ENCODE results near the gene MGAT4B. TPM values are rescaled to one million over a fixed set of nuclear protein-coding genes. Genes with fewer than 3 reads are reported as not detected.
A peak's percentile ranks its signal among the peaks of the same experiment; 100 is the strongest.

Gene MGAT4B
- total RNA-seq, 2 experiments from 2014 or later: 85.9 to 103 TPM

DNA sequence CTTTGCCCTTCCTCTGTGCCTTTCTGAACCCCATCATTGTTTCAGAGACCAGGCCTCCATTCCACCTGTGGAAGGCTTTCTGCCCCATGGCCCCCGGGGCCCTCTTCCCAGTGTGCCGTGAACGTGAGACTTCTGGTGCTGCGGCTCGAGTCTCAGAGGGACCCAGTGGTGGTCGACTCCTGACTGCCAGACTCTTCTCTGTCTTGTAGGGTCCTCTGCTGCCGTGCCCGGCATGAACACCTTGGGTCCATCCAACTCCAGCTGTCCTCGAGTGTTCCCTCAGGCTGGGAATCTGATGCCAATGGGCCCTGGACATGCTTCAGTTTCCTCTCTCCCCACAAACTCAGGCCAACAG is 33.0 kb downstream of the MGAT4B start:
- DNase-seq: no peak
- H3K36me3 Mint-ChIP-seq (ENCODE audit: low read depth): peaks cover 51% of the 10 kb centered on the region
- H3K9me3 Mint-ChIP-seq (ENCODE audit: insufficient read depth): no peaks in the 10 kb centered on the region

DNA sequence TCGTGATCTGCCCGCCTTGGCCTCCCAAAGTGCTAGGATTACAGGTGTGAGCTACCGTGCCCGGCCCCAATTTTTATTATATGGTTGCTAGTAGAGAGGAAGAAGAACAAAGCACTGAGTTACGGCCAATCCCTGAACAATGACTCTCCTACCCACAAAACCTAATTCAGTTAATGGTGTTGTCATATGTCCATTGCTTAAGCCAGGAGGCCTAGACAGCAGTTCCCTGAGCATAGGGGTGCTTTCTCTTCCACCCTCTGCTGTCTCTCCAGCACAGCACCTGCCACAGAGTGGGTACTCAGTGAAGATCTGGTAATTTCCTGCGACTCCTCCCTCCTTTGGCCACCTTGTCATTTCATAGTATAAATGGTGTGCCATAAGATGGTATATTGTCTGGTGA is 34.3 kb downstream of the MGAT4B start:
- H3K36me3 Mint-ChIP-seq (ENCODE audit: low read depth): peaks cover 46% of the 10 kb centered on the region
- no peaks in the 10 kb centered on the region for H3K27me3 Mint-ChIP-seq (ENCODE audit: low read depth)
- no peak overlapping the region for H3K4me3 Mint-ChIP-seq
- H3K9me3 Mint-ChIP-seq (ENCODE audit: insufficient read depth): no peaks in the 10 kb centered on the region
- peaks cover 3% of the 10 kb centered on the region for H3K4me1 Mint-ChIP-seq (ENCODE audit: low read depth)
- POLR2A ChIA-PET: no interaction called here
- CTCF ChIA-PET: interaction anchor here (1.9 kb wide), 1 partner anchor 10 kb away, joined by 12 read pairs; no protein-coding TSS in a partner anchor
- no peak overlapping the region for H3K27ac Mint-ChIP-seq
- DNase-seq (no peak), ATAC-seq (no peak)

More for the DNA sequence above, 33.0 kb downstream of the MGAT4B start:
- ATAC-seq: no peak
- Mint-ChIP-seq H3K27me3 (ENCODE audit: low read depth) (no peaks in the 10 kb centered on the region), H3K4me3 (no peak overlapping the region), H3K4me1 (ENCODE audit: low read depth) (no peaks in the 10 kb centered on the region), H3K27ac (no peak overlapping the region)
- ChIA-PET POLR2A (no interaction called here), CTCF (interaction anchor here (1.2 kb wide), 1 partner anchor 28 kb away, joined by 3 read pairs; no protein-coding TSS in a partner anchor)

DNA sequence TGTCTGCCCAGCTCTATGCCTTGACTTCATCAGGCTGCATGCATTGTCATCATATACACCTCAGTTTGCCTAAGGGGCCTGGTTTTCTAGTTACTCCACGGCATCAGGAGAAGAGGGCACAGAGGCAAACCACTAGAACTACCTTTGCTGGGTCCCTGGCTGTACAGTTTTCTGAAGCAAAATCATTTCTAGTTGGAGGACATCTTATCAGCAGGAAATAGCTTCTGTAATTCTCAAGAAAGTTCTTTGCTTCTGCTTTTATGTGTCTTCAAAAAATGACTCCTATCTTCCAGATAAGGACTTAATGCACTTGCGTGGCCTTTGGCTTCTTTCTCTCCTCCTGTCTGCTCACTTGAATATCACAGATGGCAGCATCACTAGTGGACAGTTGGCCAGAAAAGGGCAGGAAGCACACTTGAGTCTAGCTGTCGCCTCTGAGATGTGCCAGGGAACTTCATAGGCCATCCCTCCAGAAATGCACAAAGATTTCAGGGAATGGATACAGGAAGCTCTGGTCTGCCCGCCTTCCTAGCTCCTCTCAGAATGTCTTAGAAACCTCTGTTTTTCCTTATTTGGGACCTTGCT is 35.3 kb downstream of the MGAT4B start:
- no peaks in the 10 kb centered on the region for H3K9me3 Mint-ChIP-seq (ENCODE audit: insufficient read depth)
- CTCF ChIA-PET: interaction anchor here (1.9 kb wide), 1 partner anchor 9 kb away, joined by 12 read pairs; no protein-coding TSS in a partner anchor
- DNase-seq (no peak), ATAC-seq (no peak)
- POLR2A ChIA-PET: no interaction called here
- no peaks in the 10 kb centered on the region for H3K27me3 Mint-ChIP-seq (ENCODE audit: low read depth)
- H3K27ac Mint-ChIP-seq: no peak overlapping the region
- H3K36me3 Mint-ChIP-seq (ENCODE audit: low read depth): peaks cover 51% of the 10 kb centered on the region
- H3K4me1 Mint-ChIP-seq (ENCODE audit: low read depth): peaks cover 3% of the 10 kb centered on the region
- H3K4me3 Mint-ChIP-seq: no peak overlapping the region

DNA sequence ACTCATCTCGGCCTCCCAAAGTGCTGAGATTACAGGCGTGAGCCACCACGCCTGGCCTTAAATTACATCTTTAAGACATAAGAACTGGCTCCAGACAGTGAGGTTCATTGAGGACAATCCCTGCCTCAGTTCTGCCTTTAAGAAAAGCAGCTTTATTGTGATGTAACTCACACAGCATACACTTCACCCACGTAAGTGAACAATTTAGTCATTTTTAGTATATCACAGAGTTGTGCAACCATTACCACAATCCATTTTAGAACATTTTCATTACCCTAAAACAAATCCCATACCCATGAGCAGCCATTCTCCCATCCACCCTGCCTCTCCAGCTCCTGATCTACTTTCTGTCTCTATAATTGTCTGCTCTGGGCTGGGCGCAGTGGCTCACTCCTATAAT is 36.9 kb downstream of the MGAT4B start:
- Mint-ChIP-seq H3K36me3 (ENCODE audit: low read depth) (peaks cover 53% of the 10 kb centered on the region), H3K27me3 (ENCODE audit: low read depth) (no peaks in the 10 kb centered on the region), H3K27ac (no peak overlapping the region), H3K4me3 (no peak overlapping the region), H3K4me1 (ENCODE audit: low read depth) (peaks cover 8% of the 10 kb centered on the region), H3K9me3 (ENCODE audit: insufficient read depth) (no peaks in the 10 kb centered on the region)
- CTCF ChIA-PET: interaction anchor here (1.1 kb wide), 1 partner anchor 27 kb away, joined by 3 read pairs; no protein-coding TSS in a partner anchor
- ATAC-seq (no peak), DNase-seq (no peak)
- POLR2A ChIA-PET: no interaction called here

DNA sequence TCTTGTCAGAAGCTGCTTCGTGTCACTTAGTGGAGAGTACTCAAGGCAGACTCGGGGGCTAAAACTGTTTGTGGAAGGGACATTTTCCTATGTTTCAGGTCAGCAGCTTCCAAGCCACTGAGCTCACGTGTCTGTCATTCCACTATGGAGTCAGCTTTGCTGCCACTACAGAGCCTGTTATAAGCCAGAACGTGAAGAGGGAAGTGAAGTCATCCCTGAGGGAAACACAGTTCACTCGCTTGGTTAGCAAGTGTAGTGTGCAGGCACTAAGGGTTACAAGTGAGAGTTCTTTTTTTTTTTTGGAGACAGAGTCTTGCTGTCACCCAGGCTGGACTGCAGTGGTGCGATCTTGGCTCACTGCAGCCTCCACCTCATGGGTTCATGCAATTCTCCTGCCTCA is 37.4 kb downstream of the MGAT4B start:
- H3K27me3 Mint-ChIP-seq (ENCODE audit: low read depth): no peaks in the 10 kb centered on the region
- H3K4me3 Mint-ChIP-seq: no peak overlapping the region
- peaks cover 51% of the 10 kb centered on the region for H3K36me3 Mint-ChIP-seq (ENCODE audit: low read depth)
- no peak for ATAC-seq
- no peaks in the 10 kb centered on the region for H3K9me3 Mint-ChIP-seq (ENCODE audit: insufficient read depth)
- peak overlapping the region; percentile 1 for H3K27ac Mint-ChIP-seq
- H3K4me1 Mint-ChIP-seq (ENCODE audit: low read depth): peaks cover 8% of the 10 kb centered on the region
- DNase-seq: no peak
- ChIA-PET CTCF (interaction anchor here (1.1 kb wide), 1 partner anchor 27 kb away, joined by 3 read pairs; no protein-coding TSS in a partner anchor), POLR2A (no interaction called here)

DNA sequence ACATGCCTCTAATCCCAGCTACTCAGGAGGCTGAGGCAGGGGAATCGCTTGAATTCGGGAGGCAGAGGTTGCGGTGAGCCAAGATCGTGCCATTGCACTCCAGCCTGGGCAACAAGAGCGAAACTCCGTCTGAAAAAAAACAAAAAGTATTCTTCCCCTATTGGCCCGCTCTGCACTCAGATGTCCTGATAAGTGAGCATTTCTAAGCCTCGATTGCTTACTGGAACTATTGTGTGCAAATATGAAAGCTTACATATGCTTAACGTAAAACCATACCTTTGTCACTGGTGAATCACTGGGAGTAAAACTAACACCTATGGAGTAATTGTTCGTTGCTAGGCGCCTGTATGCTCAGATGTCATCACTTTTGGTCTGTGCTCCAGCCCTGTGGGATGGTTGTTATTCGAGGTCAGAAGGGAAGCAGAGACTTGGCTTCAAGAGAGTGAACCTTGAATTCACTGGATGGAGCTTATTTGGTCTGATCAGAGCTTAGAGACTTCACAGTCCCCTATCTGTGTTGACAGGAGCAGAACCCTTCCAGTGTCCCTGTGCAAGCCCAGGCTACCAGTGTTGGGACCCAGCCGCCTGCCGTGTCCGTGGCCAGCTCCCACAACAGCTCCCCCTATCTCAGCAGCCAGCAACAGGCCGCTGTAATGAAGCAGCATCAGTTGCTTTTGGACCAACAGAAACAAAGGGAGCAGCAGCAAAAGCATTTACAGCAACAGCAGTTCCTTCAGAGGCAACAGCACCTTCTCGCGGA is 38.2 kb downstream of the MGAT4B start:
- Mint-ChIP-seq H3K27ac (no peak overlapping the region), H3K27me3 (ENCODE audit: low read depth) (no peaks in the 10 kb centered on the region), H3K9me3 (ENCODE audit: insufficient read depth) (no peaks in the 10 kb centered on the region), H3K4me1 (ENCODE audit: low read depth) (peaks cover 9% of the 10 kb centered on the region), H3K4me3 (no peak overlapping the region), H3K36me3 (ENCODE audit: low read depth) (peaks cover 46% of the 10 kb centered on the region)
- ChIA-PET POLR2A (no interaction called here), CTCF (interaction anchor here (0.9 to 1.9 kb wide), 3 partner anchors 8 to 28 kb away, joined by 3 to 6 read pairs (median 3); no protein-coding TSS in a partner anchor)
- DNase-seq (no peak), ATAC-seq (no peak)

DNA sequence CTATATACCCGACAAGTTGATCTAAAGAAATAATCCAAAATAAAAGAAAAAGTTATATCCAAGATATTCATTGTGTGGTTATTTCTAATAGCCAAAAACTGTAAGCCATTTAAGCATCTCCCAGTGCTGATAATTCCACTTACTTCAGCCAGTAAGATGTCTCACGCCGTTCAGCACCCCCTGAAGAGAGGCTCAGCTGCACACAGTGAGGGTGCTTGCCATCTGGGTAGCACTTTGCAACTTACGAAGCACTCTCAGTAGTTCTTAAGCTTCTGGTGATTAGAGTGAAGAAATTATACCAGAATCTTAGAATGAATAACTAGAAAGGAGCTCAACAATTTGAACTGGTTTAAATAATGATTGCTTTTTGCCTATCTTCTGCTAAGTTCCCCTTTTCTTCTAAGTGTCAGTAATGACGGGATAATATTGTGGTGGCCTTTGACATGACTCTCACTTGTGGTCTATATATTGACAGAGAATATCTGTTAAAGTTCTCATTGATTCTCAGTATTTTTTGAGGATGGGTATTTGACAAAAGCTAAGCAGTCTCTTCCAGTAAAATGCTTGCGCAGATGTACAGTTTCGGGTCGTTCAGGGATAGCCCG is 39.1 kb downstream of the MGAT4B start:
- H3K27ac Mint-ChIP-seq: no peak overlapping the region
- no peaks in the 10 kb centered on the region for H3K27me3 Mint-ChIP-seq (ENCODE audit: low read depth)
- ATAC-seq: no peak
- ChIA-PET CTCF (interaction anchor here (0.9 to 1.9 kb wide), 2 partner anchors 9 to 12 kb away, joined by 3 to 6 read pairs; no protein-coding TSS in a partner anchor), POLR2A (no interaction called here)
- H3K9me3 Mint-ChIP-seq (ENCODE audit: insufficient read depth): no peaks in the 10 kb centered on the region
- H3K4me3 Mint-ChIP-seq: no peak overlapping the region
- no peak for DNase-seq
- H3K4me1 Mint-ChIP-seq (ENCODE audit: low read depth): peaks cover 18% of the 10 kb centered on the region
- H3K36me3 Mint-ChIP-seq (ENCODE audit: low read depth): peaks cover 40% of the 10 kb centered on the region

DNA sequence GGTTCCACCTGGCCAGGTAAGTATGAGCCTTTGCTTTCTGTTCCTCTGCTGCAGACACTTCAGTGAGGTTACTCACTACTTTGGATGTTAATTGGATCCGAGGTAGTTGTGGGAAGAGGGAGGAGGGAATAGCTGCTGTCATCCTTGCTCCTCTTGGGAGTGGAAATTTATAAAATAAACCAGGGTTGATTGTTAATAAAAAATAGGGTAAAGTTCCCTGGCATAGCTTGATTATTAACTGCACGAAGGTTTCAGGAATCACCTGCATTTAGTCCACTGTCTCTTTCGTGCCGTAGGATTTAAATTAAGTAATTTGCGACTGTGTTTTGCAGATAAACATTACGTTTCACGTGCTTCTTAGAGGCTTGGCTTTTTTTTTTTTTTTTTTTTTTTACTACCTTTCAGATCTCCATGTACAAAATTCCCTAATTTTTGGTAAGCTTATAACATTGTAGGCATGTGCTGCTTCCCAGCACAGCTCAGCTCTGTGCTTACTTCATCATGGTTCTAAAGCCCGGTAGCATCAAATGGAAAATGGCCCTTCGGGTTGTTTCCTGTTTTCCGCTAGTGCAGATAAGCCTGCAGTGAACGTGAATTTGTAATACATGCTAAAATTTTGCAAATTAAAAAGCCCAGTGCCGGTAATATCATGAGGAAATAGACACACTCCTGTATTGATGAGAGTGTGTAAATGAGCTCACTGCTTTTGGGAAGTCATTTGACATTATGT is 39.8 kb downstream of the MGAT4B start:
- Mint-ChIP-seq H3K4me1 (ENCODE audit: low read depth) (peaks cover 25% of the 10 kb centered on the region), H3K27ac (no peak overlapping the region), H3K4me3 (no peak overlapping the region), H3K27me3 (ENCODE audit: low read depth) (no peaks in the 10 kb centered on the region), H3K36me3 (ENCODE audit: low read depth) (peaks cover 36% of the 10 kb centered on the region), H3K9me3 (ENCODE audit: insufficient read depth) (no peaks in the 10 kb centered on the region)
- ChIA-PET POLR2A (no interaction called here), CTCF (interaction anchor here (1.9 kb wide), 1 partner anchor 11 kb away, joined by 6 read pairs; no protein-coding TSS in a partner anchor)
- ATAC-seq (no peak), DNase-seq (no peak)

DNA sequence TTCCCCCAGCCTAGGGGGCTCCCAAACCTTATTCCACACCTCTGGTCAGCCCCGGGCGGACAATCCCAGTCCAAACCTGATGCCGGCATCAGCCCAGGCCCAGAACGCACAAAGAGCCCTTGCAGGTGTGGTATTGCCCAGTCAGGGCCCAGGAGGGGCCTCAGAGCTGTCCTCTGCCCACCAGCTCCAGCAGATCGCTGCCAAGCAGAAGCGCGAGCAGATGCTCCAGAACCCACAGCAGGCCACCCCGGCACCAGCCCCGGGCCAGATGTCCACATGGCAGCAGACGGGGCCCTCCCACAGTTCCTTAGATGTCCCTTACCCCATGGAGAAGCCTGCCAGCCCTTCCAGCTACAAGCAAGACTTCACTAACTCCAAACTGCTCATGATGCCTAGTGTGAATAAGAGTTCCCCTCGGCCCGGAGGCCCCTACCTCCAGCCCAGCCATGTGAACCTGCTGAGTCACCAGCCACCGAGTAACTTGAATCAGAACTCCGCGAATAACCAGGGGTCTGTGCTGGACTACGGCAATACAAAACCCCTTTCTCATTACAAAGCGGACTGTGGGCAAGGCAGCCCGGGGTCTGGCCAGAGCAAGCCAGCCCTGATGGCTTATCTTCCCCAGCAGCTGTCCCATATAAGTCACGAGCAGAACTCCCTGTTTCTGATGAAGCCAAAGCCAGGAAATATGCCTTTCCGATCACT is 40.5 kb downstream of the MGAT4B start:
- CTCF ChIA-PET: interaction anchor here (1.9 kb wide), 1 partner anchor 11 kb away, joined by 6 read pairs; no protein-coding TSS in a partner anchor
- H3K27ac Mint-ChIP-seq: no peak overlapping the region
- DNase-seq (no peak), ATAC-seq (no peak)
- no peaks in the 10 kb centered on the region for H3K27me3 Mint-ChIP-seq (ENCODE audit: low read depth)
- peaks cover 31% of the 10 kb centered on the region for H3K4me1 Mint-ChIP-seq (ENCODE audit: low read depth)
- H3K9me3 Mint-ChIP-seq (ENCODE audit: insufficient read depth): no peaks in the 10 kb centered on the region
- peaks cover 36% of the 10 kb centered on the region for H3K36me3 Mint-ChIP-seq (ENCODE audit: low read depth)
- POLR2A ChIA-PET: no interaction called here
- H3K4me3 Mint-ChIP-seq: no peak overlapping the region

DNA sequence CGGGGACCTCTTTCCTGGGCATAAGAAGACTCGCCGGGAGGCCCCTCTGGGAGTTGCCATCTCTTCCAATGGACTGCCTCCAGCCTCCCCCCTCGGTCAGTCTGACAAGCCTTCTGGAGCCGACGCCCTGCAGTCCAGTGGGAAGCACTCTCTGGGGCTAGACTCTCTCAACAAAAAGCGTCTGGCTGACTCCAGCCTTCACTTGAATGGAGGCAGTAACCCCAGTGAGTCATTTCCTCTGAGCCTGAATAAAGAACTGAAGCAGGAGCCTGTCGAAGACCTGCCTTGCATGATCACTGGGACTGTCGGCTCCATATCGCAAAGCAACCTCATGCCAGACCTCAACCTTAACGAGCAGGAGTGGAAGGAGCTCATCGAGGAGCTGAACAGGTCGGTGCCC is 41.3 kb downstream of the MGAT4B start:
- H3K4me1 Mint-ChIP-seq (ENCODE audit: low read depth): peaks cover 33% of the 10 kb centered on the region
- peaks cover 28% of the 10 kb centered on the region for H3K36me3 Mint-ChIP-seq (ENCODE audit: low read depth)
- no peak overlapping the region for H3K4me3 Mint-ChIP-seq
- no peak for DNase-seq
- ChIA-PET CTCF (no interaction called here), POLR2A (no interaction called here)
- no peaks in the 10 kb centered on the region for H3K27me3 Mint-ChIP-seq (ENCODE audit: low read depth)
- ATAC-seq: no peak
- no peaks in the 10 kb centered on the region for H3K9me3 Mint-ChIP-seq (ENCODE audit: insufficient read depth)
- H3K27ac Mint-ChIP-seq: no peak overlapping the region

DNA sequence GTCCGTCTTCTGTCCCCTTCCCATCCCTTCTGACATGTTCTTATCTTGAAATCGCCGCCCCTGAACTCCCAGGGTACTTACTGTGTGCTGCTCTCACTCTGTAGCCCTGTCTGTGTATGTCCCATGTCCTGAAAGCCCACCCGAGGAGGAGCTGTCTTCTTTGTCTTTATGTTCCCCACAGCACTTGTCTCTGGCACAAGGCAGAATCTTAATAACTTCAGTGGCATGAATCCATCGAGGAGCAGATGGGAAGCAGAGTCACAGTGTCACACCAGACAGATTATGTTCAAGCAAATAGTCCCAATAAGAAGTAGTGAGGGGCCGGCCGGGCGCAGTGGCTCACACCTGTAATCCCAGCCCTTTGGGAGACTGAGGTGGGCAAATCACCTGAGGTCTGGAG is 42.6 kb downstream of the MGAT4B start:
- H3K36me3 Mint-ChIP-seq (ENCODE audit: low read depth): peaks cover 20% of the 10 kb centered on the region
- DNase-seq (no peak), ATAC-seq (no peak)
- H3K27me3 Mint-ChIP-seq (ENCODE audit: low read depth): no peaks in the 10 kb centered on the region
- CTCF ChIA-PET: interaction anchor here (1.1 to 3.6 kb wide), 8 partner anchors 9 to 108 kb away, joined by 3 to 48 read pairs (median 7); partner anchors contain the start of gene LTC4S
- POLR2A ChIA-PET: no interaction called here
- H3K9me3 Mint-ChIP-seq (ENCODE audit: insufficient read depth): no peaks in the 10 kb centered on the region
- H3K4me3 Mint-ChIP-seq: no peak overlapping the region
- H3K4me1 Mint-ChIP-seq (ENCODE audit: low read depth): peaks cover 45% of the 10 kb centered on the region
- H3K27ac Mint-ChIP-seq: no peak overlapping the region

Data from activated CD8-positive, alpha-beta T cell treated with anti-CD3 and anti-CD28 coated beads, Interleukin-2, amount 10 ng/mL, durations not matched to agents 7 days and 5 days (primary cell).